GM12864 (cell line): ENCODE measurements around the gene FMN1.

ENCODE experiments used
- DNase-seq: peaks from one replicate; pipeline ENCODE4 v3.0.0-alpha.2; 2011; ENCODE audit warnings: low read depth
- H3K4me3 ChIP-seq: 2 replicates; pipeline ENCODE4 v1.5.1; 2011; ENCODE audit warnings: mild to moderate bottlenecking, low read depth, low read length, control low read depth
- CTCF ChIP-seq: IDR thresholded peaks from 2 replicates; pipeline ENCODE4 v1.5.1; 2011; ENCODE audit warnings: low read depth, mild to moderate bottlenecking, moderate library complexity, low read length, control low read depth, inconsistent platforms; ENCODE audit errors: missing control alignments

Gene FMN1

GRCh38 chr15:32946210-32946609 is 248.3 kb downstream of the FMN1 start:
- TF ChIP-seq CTCF: no peak
- no peak overlapping the region for H3K4me3 ChIP-seq
- no peak for DNase-seq

GRCh38 chr15:32944431-32944830 is 250.1 kb downstream of the FMN1 start:
- no peak overlapping the region for H3K4me3 ChIP-seq
- TF ChIP-seq CTCF: no peak
- DNase-seq: no peak

- H3K4me3 ChIP-seq: no peak overlapping the region
- no peak for TF ChIP-seq CTCF
- DNase-seq: no peak
Measured at GRCh38 chr15:32943711-32944110, 250.8 kb downstream of the FMN1 start.

- DNase-seq: no peak
- no peak for TF ChIP-seq CTCF
- H3K4me3 ChIP-seq: no peak overlapping the region
Measured at GRCh38 chr15:32942401-32942841, 252.1 kb downstream of the FMN1 start.

- no peak for TF ChIP-seq CTCF
- no peak for DNase-seq
- H3K4me3 ChIP-seq: no peak overlapping the region
Measured at GRCh38 chr15:32941823-32942222, 252.7 kb downstream of the FMN1 start.

GRCh38 chr15:32936976-32937375 is 257.5 kb downstream of the FMN1 start:
- no peak for DNase-seq
- no peak overlapping the region for H3K4me3 ChIP-seq
- TF ChIP-seq CTCF: no peak

GRCh38 chr15:32936283-32936918 is 258.1 kb downstream of the FMN1 start:
- H3K4me3 ChIP-seq: no peak overlapping the region
- peak; percentile 78 for TF ChIP-seq CTCF
- DNase-seq: no peak
